Measurements from ENCODE around the gene HOMER3.

HOMER3 gene

DNA sequence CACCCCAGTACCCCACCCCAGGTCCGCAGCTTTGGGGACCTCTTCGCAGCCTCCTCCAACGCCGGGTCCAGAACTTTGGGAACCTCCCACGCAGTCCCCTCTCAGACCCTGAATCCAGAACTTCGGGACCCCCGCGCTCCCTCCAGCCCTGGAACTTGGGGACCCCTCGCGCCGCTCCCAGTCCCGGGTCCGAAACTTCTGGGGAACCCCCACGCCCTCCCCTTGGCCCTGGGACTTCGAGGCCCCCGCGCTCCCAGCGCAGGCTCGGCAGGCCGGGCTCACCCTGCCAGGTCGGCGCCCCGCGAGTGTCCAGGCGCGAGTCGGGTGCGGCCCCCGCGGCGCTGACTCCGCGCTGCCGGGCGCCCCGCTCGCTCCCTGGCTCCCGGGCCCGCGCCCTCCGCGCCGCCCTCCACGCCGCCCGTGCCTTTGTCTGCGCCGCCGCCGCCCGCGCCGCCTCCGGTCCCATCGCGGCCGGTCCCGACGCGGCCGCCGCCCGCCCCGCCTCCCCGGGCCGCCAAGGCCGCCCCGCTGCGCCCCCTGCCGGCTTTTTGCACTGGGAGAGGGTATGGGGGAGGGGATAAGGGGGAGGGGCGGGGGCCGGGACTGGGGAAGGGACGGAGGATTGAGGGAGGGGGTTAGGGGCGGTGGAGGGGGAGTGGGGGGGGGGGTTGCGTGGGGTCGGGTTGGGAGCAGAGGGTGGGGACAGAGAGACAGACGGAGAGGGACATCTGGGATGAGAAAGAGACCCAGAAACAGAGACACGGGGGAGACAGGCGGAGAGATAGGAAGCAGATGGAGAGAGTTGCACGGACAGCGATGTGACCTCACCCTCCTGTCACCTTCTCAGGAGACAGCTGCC, at the start of gene HOMER3:
Gene HOMER3 (minus strand): TSS at position 449 of the 859 bp plus-strand sequence. CDS start 2,235 bp downstream, outside the sequence.
- peak; percentile 94 for DNase-seq (ENCODE audit: low spot score)

DNA sequence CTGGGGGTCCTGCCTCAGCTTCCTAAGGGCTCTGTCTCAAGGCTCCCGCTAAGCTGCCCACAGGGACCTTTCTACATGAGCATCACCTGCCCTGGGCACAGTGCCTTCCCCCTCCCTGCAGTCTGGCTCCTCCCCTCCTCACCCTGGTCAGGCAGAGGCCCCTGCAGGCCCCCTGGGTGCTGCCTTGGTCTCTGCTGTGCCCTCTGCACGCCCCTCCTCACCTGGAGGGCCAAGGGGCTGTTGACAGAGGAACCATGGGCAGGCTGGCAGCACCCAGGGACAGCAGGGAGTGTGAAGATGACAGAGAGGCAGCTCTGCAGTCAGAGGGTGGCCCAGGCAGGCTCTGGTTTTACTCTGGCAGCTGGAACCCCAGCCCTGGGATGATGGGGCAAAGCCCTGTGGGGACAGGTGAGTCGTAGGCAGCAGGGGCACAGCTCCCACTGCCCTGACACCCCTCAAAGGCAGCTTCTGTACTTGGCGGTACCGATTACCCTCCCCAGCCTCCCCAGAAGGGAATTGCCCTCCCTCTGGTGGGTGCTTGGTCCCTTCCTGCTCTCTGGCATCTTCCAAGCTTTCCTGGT, 49.2 kb upstream of the HOMER3 start:
- no peak for DNase-seq (ENCODE audit: low spot score)

DNA sequence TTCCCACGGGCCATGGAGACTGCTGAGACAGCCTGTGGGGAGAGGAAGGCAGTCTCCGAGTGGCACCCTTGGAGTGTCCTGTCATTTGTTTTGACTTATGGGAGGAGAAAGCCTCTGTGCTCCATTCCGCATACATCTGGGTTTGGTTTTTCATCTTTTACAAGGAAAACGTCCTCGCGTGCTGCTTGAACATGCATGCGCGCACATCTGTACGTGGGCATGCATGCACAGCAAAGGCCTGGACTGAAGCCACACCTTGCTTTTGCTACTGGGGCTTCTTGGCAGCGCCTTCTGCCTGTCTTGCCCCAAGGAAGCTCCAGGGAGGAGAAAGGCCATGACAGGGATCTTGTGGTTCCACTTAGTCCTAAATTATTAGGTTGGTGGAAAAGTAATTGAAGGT, 48.3 kb upstream of the HOMER3 start:
- DNase-seq (ENCODE audit: low spot score), result no peak

DNA sequence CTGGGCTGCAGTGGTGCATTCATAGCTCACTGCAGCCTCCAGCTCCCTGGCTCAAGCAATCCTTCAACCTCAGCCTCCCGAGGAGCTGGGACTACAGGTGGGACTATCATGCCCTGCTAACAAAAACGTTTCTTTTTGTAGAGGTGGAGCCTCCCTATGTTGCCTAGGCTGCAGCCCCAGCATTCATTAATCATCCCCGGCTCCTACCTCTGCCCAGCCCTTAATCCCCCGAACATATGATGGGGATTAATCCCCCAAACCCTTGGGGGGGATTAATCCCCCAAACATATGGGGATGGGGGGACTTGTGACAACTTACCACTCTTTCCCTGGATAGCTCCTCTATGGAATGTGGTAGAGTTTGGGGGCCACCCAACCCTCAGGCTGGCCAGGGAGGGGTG, 46.4 kb upstream of the HOMER3 start:
- DNase-seq (ENCODE audit: low spot score), result no peak

DNA sequence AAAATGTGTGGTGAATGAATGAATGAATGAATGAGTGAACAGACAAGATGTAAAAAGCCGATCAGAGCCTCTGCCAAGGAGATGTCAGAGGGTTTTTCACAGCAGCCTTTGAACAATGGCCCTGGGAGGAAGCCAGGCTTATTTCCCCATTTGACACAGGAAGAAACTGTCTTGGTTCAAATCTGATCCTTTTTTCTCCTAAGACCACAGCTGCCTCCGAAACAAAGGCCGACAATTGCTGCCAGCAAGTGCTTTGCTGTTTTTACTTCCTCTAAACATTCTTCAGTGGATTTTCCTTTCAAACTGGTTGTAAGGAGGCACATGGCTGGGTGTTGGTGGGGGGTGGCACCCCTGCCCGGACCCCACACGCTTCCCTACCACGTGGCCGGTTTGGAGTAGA, 44.2 kb upstream of the HOMER3 start:
- DNase-seq (ENCODE audit: low spot score), result no peak

- no peak for DNase-seq (ENCODE audit: low spot score)
Measured at GRCh38 chr19:18984251-18984650, 43.2 kb upstream of the HOMER3 start.

DNA sequence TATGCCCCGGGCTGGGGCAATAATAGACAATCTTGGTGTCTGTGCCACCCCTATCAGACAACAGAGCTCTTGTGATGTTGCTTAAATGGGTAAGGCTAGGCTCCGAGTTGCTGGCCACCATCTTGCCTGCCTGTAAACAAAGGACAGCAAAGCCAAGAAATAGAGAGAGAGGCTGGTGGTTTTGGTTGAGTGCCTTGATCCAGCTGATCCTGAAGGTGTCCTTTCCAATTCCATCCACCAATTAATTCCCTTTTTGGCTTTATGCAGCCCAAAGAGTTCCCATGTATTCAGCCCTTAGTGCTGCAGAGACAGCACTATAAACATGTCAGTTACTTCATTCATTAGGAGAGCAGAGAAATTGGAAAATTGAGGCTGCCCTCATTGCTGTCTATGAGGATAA, 41.7 kb upstream of the HOMER3 start:
- no peak for DNase-seq (ENCODE audit: low spot score)

DNA sequence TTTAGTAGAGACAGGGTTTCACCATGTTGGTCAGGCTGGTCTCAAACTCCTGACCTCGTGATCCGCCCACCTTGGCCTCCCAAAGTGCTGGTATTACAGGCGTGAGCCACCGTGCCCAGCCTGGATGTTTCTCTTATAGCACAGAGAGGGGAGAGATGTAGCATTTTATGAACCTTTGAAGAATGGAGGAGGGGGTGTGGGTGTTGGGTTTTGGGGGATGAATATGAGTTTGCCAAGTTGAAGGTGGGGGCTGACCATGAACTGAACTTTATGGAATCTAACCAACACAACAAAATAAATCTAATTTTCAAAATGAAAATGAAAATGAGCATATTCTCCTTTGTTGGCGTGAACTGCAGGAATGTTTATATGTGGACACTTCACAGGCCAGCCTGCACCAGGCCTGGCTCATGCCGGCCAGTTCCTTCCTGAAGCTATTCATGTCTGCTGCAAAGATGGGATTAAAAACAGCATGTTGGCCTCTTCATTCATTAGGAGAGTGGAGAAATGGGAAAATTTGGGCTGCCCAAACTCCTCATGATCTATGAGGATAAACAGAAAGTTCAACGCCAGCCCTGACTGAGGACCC, 39.5 kb upstream of the HOMER3 start:
- DNase-seq (ENCODE audit: low spot score), result no peak

DNA sequence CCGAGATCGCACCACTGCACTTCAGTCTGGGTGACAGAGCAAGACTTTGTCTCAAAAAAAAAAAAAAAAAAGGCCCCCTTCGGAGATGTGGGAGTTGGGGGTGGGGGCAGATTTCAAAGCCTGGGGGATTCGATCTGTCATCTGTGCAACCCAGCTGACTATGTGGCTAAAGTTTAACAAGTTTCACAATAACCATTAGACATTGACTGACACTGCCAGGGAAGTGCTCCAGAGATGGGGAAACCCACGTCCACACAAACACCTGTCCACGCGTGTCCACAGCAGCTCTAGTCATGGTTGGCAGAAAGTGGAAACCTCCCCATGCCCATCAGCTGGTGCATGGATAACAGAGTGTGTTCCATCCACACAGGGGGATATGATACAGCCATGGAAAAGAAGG, 37.6 kb upstream of the HOMER3 start:
- no peak for DNase-seq (ENCODE audit: low spot score)

- DNase-seq (ENCODE audit: low spot score), result no peak
Measured at GRCh38 chr19:18975869-18976268, 34.9 kb upstream of the HOMER3 start.

GRCh38 chr19:18975011-18975410, 34.0 kb upstream of the HOMER3 start:
- DNase-seq (ENCODE audit: low spot score), result no peak

GRCh38 chr19:18972851-18973250, 31.8 kb upstream of the HOMER3 start:
- no peak for DNase-seq (ENCODE audit: low spot score)

DNA sequence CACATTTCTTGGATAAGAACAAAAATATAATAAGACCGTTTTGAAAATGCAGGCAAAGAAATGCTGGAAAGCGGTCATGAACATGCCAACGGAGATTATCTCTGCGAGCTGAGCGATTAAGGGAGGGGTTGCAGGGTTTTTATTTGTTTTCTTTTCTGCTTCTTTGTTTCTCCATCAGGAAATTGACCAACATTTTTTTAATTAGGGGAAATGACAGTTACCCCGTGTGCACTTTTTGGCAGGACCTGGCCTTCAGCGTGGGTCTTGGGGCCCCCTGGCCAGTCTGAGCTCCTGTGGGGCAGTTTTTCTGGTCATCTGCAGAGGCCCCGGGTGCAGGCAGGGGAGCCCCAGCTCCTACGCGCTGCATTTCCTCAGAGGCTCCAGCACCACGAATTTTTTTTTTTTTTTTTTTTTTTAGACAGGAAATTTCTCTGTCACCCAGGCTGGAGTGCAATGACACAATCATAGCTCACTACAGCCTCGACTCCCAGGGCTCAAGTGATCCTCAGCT, 31.3 kb upstream of the HOMER3 start:
- no peak for DNase-seq (ENCODE audit: low spot score)

GRCh38 chr19:18969931-18970659, 29.1 kb upstream of the HOMER3 start:
- no peak for DNase-seq (ENCODE audit: low spot score)

GRCh38 chr19:18967358-18968146, 26.5 kb upstream of the HOMER3 start:
- peak; percentile 51 for DNase-seq (ENCODE audit: low spot score)

- no peak for DNase-seq (ENCODE audit: low spot score)
Measured at GRCh38 chr19:18966307-18966706, 25.3 kb upstream of the HOMER3 start.

GRCh38 chr19:18964121-18964520, 23.1 kb upstream of the HOMER3 start:
- no peak for DNase-seq (ENCODE audit: low spot score)

DNA sequence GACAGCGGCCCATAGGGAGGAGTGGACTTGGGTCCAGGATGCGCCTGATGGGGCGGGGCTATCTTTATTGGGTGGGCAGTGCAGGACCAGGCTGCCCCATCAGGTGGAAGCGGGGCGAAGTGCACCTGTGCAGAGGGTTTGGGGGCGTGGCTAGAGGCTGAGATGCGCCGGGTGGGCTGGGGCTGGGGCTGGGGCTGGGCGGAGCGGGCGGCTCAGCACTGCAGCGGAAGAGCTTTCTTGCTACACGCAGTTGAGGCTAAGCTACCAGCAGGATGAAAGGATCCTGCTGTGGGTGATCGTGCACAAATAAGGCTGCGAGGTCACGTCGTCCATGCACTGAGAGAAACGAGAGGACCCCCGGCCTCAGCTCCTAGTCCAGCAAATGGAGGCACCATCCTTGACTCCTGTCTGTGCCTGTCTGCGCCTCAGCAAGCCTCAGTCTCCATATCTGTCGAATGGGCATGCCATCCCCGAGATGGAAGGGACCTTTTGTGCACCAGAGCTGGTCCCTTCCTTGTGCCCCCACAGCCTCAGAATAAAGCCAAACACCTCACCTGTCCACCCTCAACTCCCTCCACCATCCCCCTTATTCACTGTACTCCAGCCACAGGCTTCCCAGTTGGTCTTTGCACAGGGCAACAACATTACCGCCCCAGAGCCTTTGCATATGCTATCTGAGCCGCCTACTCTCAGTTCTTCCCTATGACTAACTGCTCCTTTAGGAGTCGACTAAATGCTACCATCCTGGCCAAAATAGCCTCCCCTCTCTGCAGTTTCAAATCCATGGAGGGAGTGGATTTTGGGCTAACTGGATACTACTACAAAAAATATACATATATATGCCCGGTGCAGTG, 21.0 kb upstream of the HOMER3 start:
- DNase-seq (ENCODE audit: low spot score), result no peak

- no peak for DNase-seq (ENCODE audit: low spot score)
Measured at GRCh38 chr19:18960370-18960769, 19.4 kb upstream of the HOMER3 start.

- no peak for DNase-seq (ENCODE audit: low spot score)
Measured at GRCh38 chr19:18955042-18955441, 14.0 kb upstream of the HOMER3 start.

- no peak for DNase-seq (ENCODE audit: low spot score)
Measured at GRCh38 chr19:18954094-18954493, 13.1 kb upstream of the HOMER3 start.
